ENCODE data around the gene COPA.

COPA gene

DNA sequence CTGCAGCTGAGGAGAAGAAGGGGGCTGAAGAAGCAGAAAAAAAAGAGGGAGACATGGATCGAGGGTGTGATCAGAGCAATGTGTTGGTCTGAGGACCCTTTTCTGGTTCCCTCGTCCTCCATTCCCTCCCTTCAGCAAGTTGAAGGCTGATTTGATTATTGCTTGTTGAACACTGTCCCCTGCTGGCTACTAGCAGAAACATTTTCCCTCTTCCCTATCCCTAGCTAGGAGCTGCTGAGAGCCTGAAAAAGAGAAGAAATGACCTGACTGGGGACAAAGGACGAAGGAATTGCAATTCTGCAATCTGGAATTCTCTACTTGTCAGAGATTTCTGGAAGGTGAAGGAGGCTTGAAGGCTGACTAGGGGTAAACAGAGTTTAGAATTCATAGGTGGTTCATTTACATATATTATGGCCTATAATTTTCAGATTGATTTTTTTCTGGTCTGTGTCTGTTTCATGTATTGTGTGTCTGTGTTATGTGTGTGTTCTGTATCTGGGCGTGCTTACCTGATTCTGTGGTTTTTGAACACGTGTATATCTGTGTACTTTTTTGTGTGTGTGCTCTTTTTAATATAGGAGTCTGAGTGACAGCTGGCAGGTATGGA is 33.6 kb upstream of the COPA start:
- H3K4me2 ChIP-seq (ENCODE audit: low read depth, low read length), result peak overlapping the region; percentile 24; the same call in 1 of the 2 replicates
- DNase-seq, result peak; percentile 51
- H2AFZ ChIP-seq (ENCODE audit: low read length), result peak overlapping the region; percentile 48

DNA sequence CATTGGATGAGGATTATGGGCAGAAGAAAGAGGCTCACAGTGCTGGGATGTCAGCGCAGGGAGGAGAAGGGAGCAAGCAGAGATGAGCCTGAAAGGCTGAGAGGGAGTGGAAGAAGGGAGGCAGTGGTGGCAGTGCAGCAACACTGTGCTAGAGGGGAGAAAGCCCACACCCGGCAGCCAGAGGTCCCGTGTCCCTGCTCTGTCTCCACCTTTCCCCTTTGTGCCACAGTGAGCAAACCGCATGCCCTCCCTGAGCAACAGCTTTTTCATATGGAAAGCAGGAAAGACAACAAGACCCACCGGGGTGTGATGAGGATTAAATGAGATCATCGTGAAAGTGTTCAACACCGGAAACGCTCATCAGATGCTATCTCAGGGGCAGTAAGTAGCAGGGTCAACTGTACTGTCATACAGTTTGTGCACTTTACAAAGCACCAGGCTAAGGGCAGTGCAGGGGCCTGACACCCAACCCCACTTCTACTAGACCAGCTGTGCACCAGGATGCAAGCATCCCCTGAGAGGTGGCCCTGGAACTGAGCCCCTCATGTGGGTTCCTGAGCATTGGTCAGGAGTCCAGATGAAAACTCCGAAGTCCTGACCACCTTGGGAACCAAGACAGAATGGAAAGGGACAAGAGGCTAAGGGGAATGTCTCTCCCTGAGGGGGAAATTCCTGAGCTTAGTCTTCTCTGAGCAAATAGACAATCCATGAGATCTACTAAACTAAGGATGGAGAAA is 32.9 kb upstream of the COPA start:
- no peaks in the 10 kb centered on the region for H3F3A ChIP-seq (ENCODE audit: insufficient read depth, low read length)
- H3K4me1 ChIP-seq (ENCODE audit: low read length), result peaks cover 4% of the 10 kb centered on the region; the same call in 1 of the 2 replicates
- no peaks in the 10 kb centered on the region for H3K27me3 ChIP-seq (replicated peaks; ENCODE audit: insufficient read depth, low read length)
- H3K4me3 ChIP-seq (ENCODE audit: low read length), result no peak overlapping the region
- H3K4me2 ChIP-seq (ENCODE audit: low read depth, low read length), result peak overlapping the region; percentile 24; the same call in 1 of the 2 replicates
- TF ChIP-seq, protein P1, sequence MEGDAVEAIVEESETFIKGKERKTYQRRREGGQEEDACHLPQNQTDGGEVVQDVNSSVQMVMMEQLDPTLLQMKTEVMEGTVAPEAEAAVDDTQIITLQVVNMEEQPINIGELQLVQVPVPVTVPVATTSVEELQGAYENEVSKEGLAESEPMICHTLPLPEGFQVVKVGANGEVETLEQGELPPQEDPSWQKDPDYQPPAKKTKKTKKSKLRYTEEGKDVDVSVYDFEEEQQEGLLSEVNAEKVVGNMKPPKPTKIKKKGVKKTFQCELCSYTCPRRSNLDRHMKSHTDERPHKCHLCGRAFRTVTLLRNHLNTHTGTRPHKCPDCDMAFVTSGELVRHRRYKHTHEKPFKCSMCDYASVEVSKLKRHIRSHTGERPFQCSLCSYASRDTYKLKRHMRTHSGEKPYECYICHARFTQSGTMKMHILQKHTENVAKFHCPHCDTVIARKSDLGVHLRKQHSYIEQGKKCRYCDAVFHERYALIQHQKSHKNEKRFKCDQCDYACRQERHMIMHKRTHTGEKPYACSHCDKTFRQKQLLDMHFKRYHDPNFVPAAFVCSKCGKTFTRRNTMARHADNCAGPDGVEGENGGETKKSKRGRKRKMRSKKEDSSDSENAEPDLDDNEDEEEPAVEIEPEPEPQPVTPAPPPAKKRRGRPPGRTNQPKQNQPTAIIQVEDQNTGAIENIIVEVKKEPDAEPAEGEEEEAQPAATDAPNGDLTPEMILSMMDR (IDR thresholded peaks at IDR 0.05; ENCODE audit: low read length), result no peak
- TF ChIP-seq EZH2 (optimal IDR thresholded peaks at IDR 0.05; ENCODE audit: low read depth, low read length) (no peak), EZH2phosphoT487 (IDR thresholded peaks at IDR 0.05; ENCODE audit: low read length) (no peak)
- no peak for DNase-seq
- H4K20me1 ChIP-seq (ENCODE audit: insufficient read depth, low read length), result no peaks in the 10 kb centered on the region
- peak overlapping the region; percentile 48 for H2AFZ ChIP-seq (ENCODE audit: low read length)
- no peaks in the 10 kb centered on the region for H3K36me3 ChIP-seq (replicated peaks; ENCODE audit: insufficient read depth, low read length)
- no peaks in the 10 kb centered on the region for H3K9me3 ChIP-seq (replicated peaks; ENCODE audit: insufficient read depth, low read length)
- no peak overlapping the region for H3K27ac ChIP-seq (ENCODE audit: low read length)
- no peak overlapping the region for H3K9ac ChIP-seq (ENCODE audit: low read length)
- no peaks in the 10 kb centered on the region for H3K79me2 ChIP-seq (ENCODE audit: low read length)
- no peaks in the 10 kb centered on the region for H3K9me2 ChIP-seq (replicated peaks; ENCODE audit: insufficient read depth, low read length)

More for the DNA sequence above, 33.6 kb upstream of the COPA start:
- no peaks in the 10 kb centered on the region for H3K9me3 ChIP-seq (replicated peaks; ENCODE audit: insufficient read depth, low read length)
- peaks cover 4% of the 10 kb centered on the region; the same call in 1 of the 2 replicates for H3K4me1 ChIP-seq (ENCODE audit: low read length)
- no peaks in the 10 kb centered on the region for H4K20me1 ChIP-seq (ENCODE audit: insufficient read depth, low read length)
- H3K27ac ChIP-seq (ENCODE audit: low read length), result no peak overlapping the region
- H3K36me3 ChIP-seq (replicated peaks; ENCODE audit: insufficient read depth, low read length), result no peaks in the 10 kb centered on the region
- no peak overlapping the region for H3K9ac ChIP-seq (ENCODE audit: low read length)
- no peaks in the 10 kb centered on the region for H3K79me2 ChIP-seq (ENCODE audit: low read length)
- TF ChIP-seq EZH2 (optimal IDR thresholded peaks at IDR 0.05; ENCODE audit: low read depth, low read length) (no peak), EZH2phosphoT487 (IDR thresholded peaks at IDR 0.05; ENCODE audit: low read length) (no peak)
- TF ChIP-seq, protein P1 (IDR thresholded peaks at IDR 0.05; ENCODE audit: low read length), result peak; percentile 99
- H3F3A ChIP-seq (ENCODE audit: insufficient read depth, low read length), result no peaks in the 10 kb centered on the region
- no peak overlapping the region for H3K4me3 ChIP-seq (ENCODE audit: low read length)
- H3K27me3 ChIP-seq (replicated peaks; ENCODE audit: insufficient read depth, low read length), result no peaks in the 10 kb centered on the region
- H3K9me2 ChIP-seq (replicated peaks; ENCODE audit: insufficient read depth, low read length), result no peaks in the 10 kb centered on the region

DNA sequence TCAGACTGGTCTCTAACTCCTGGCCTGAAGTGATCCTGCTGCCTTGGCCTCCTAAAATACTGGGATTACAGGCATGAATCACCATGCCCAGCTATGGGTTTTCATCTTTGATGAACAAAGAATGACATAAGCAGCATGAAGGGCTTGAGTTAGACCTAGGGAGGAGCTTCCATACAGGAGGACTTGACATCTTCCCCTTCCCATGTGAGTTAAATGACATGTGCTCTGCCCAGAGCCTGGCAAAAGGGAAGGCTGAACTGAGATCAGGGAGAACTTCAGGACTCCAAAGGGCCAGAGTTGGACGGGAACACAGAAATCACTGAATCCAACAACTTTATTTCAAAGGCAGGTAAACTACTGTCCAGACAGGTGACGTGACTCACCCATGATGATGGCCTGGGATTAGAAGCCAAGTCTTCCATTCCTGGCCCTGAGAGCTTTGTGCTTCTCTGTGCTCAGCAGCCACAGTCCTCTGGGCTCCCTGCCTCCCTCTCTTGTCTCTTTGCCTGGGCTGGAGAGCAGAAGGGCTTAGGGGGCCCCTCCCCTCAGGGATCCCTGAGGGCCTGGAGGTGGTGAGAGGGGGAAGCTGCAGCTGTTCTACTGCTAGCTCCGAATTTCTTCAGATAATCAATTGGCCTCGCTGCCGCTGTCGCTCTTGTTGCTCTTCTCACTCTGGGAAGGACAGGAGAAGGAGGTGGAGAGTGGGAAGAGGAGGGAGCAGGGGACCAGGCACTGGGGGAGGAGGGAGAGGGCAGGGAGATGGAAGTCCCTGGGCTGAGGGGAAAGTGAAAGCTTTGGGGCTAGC is 31.5 kb upstream of the COPA start:
- Histone ChIP-seq H2AFZ (ENCODE audit: low read length) (no peak overlapping the region), H3K9ac (ENCODE audit: low read length) (no peak overlapping the region), H3F3A (ENCODE audit: insufficient read depth, low read length) (no peaks in the 10 kb centered on the region), H3K79me2 (ENCODE audit: low read length) (no peaks in the 10 kb centered on the region), H4K20me1 (ENCODE audit: insufficient read depth, low read length) (no peaks in the 10 kb centered on the region), H3K27me3 (replicated peaks; ENCODE audit: insufficient read depth, low read length) (no peaks in the 10 kb centered on the region), H3K4me1 (ENCODE audit: low read length) (peaks cover 4% of the 10 kb centered on the region; the same call in 1 of the 2 replicates), H3K36me3 (replicated peaks; ENCODE audit: insufficient read depth, low read length) (no peaks in the 10 kb centered on the region), H3K27ac (ENCODE audit: low read length) (no peak overlapping the region), H3K4me3 (ENCODE audit: low read length) (no peak overlapping the region), H3K9me2 (replicated peaks; ENCODE audit: insufficient read depth, low read length) (no peaks in the 10 kb centered on the region), H3K9me3 (replicated peaks; ENCODE audit: insufficient read depth, low read length) (no peaks in the 10 kb centered on the region), H3K4me2 (ENCODE audit: low read depth, low read length) (no peak overlapping the region)
- no peak for DNase-seq
- TF ChIP-seq, protein P1 (IDR thresholded peaks at IDR 0.05; ENCODE audit: low read length), result no peak
- TF ChIP-seq EZH2 (optimal IDR thresholded peaks at IDR 0.05; ENCODE audit: low read depth, low read length) (no peak), EZH2phosphoT487 (IDR thresholded peaks at IDR 0.05; ENCODE audit: low read length) (no peak)

All from MM.1S (cell line).